HepG2 (cell line): ENCODE data around the gene NLE1. TPM values are rescaled to one million over a fixed set of nuclear protein-coding genes. Genes with fewer than 3 reads are reported as not detected.

ENCODE experiments used
- ATAC-seq: fragments of 200-7000 bp; cut with Tn5 transposase; 3 replicates; pipeline ENCODE4 v1.9.1; 2020; ENCODE audit warnings: mild to moderate bottlenecking, moderate library complexity
- BruUV-seq: library from RNA; stranded (reverse); fragments of 400-500 nt; replicated peaks from 2 replicates; lab custom pipeline; 2021; lab: Mats Ljungman, UMichigan
- CTCF ChIA-PET: fragments of 300-600 bp; formaldehyde crosslinking; extraction: SDS; loops from one replicate; lab custom pipeline; 2021; ENCODE audit warnings: low total read pairs, inconsistent platforms, low intra/inter-chr PET ratio; lab: Yijun Ruan, JAX
- POLR2A ChIA-PET: fragments of 350-600 bp; sonication (Branson Sonifier 250); formaldehyde crosslinking; loops from one replicate; lab custom pipeline; 2020; ENCODE audit warnings: antibody characterized with exemption, inconsistent platforms; lab: Yijun Ruan, JAX
- DNase-seq: peaks from one replicate; pipeline ENCODE4 v3.0.0-alpha.2; 2015; ENCODE audit warnings: low spot score
- FAIRE-seq: peaks from 3 replicates; lab custom pipeline; 2011; peaks lifted over from hg19 to GRCh38; lab: Jason Lieb, UNC
- H2AFZ ChIP-seq: one replicate; pipeline ENCODE4 v1.6.1; 2011; ENCODE audit warnings: low read length, inconsistent platforms
- H3K27ac ChIP-seq: fragments of 300-600 bp; 3 replicates; pipeline ENCODE4 v1.8.0; 2011; ENCODE audit warnings: mixed run types, mild to moderate bottlenecking, mixed read lengths, low read length, inconsistent platforms; ENCODE audit not compliant: insufficient read depth; ENCODE audit errors: extremely low read length
- H3K27me3 ChIP-seq, 2 experiments: fragments of 200-600 bp in 1 of 2; 2 replicates in 1 of 2; 3 replicates in 1 of 2; pipeline versions ENCODE4 v1.6.0 to v1.8.0; 2011; ENCODE audit warnings: low read length in 2 of 2, mild to moderate bottlenecking in 2 of 2, moderate library complexity in 2 of 2, inconsistent platforms in 1 of 2; ENCODE audit not compliant: insufficient read depth in 2 of 2, control insufficient read depth in 1 of 2
- H3K36me3 ChIP-seq, 2 experiments: fragments of 200-600 bp in 1 of 2; replicated peaks in 1 of 2; 2 replicates in 1 of 2; 3 replicates in 1 of 2; pipeline versions ENCODE4 v1.5.1 to v1.8.0; 2011; ENCODE audit warnings: low read length in 2 of 2, inconsistent platforms in 1 of 2; ENCODE audit not compliant: insufficient read depth in 2 of 2, control insufficient read depth in 1 of 2
- H3K4me1 ChIP-seq: 2 replicates; pipeline ENCODE4 v1.5.1; 2012; ENCODE audit warnings: low read length, inconsistent platforms; ENCODE audit not compliant: insufficient read depth
- H3K4me2 ChIP-seq: 2 replicates; pipeline ENCODE4 v1.6.0; 2011; ENCODE audit warnings: low read depth, low read length, inconsistent platforms
- H3K4me3 ChIP-seq, 3 experiments: fragments of 200-600 bp in 1 of 3; sonication (generic), shearing (Covaris generic) in 1 of 3; replicated peaks in 1 of 3; 2 replicates each; pipeline ENCODE4 v1.5.1; 2011 to 2016; ENCODE audit warnings: low read length in 3 of 3, inconsistent platforms in 2 of 3, low read depth in 2 of 3, mild to moderate bottlenecking in 2 of 3, control low read depth in 1 of 3, mixed read lengths in 1 of 3; ENCODE audit not compliant: insufficient read depth in 1 of 3
- H3K79me2 ChIP-seq: one replicate; pipeline ENCODE4 v1.6.1; 2011; ENCODE audit warnings: low read length, inconsistent platforms; ENCODE audit not compliant: insufficient read depth
- H3K9ac ChIP-seq: 2 replicates; pipeline ENCODE4 v1.6.0; 2011; ENCODE audit warnings: mild to moderate bottlenecking, low read depth, low read length, inconsistent platforms; ENCODE audit not compliant: insufficient read depth
- H3K9me3 ChIP-seq: 2 replicates; pipeline ENCODE4 v1.5.1; 2012; ENCODE audit warnings: mild to moderate bottlenecking, low read length
- H4K20me1 ChIP-seq: 2 replicates; pipeline ENCODE4 v1.6.0; 2011; ENCODE audit warnings: inconsistent platforms, mild to moderate bottlenecking, low read length, moderate library complexity; ENCODE audit not compliant: insufficient read depth
- CBX5 ChIP-seq: sonication (generic); formaldehyde crosslinking; IDR thresholded peaks from 2 replicates; pipeline ENCODE4 v1.4.0; 2020; ENCODE audit warnings: missing genetic modification reagents, borderline replicate concordance
- DMTF1 ChIP-seq: sonication (generic); formaldehyde crosslinking; IDR thresholded peaks from 2 replicates; pipeline ENCODE4 v1.4.0; 2020; ENCODE audit warnings: mild to moderate bottlenecking, missing genetic modification reagents
- E2F1 ChIP-seq: sonication (generic); formaldehyde crosslinking; IDR thresholded peaks from 2 replicates; pipeline ENCODE4 v1.5.0; 2020; ENCODE audit warnings: missing genetic modification reagents
- HMG20A ChIP-seq: IDR thresholded peaks from 2 replicates; pipeline ENCODE4 v1.6.1; 2016; ENCODE audit warnings: borderline replicate concordance
- HNRNPL ChIP-seq: fragments of 200-400 bp; formaldehyde crosslinking; IDR thresholded peaks from 2 replicates; pipeline ENCODE4 v1.6.1; 2017; ENCODE audit warnings: mild to moderate bottlenecking, low read depth, low read length
- NCOA5 ChIP-seq: sonication (generic); formaldehyde crosslinking; IDR thresholded peaks from 2 replicates; pipeline ENCODE4 v1.4.0; 2020; ENCODE audit warnings: missing genetic modification reagents
- POLR2G ChIP-seq: fragments of 200-400 bp; formaldehyde crosslinking; IDR thresholded peaks from 2 replicates; pipeline ENCODE4 v1.6.1; 2018; ENCODE audit warnings: mild to moderate bottlenecking, low read depth, low read length, moderate library complexity
- PREB ChIP-seq: sonication (generic); formaldehyde crosslinking; IDR thresholded peaks from 2 replicates; pipeline ENCODE4 v1.4.0; 2020; ENCODE audit warnings: missing genetic modification reagents
- TOE1 ChIP-seq: sonication (generic); formaldehyde crosslinking; IDR thresholded peaks from 2 replicates; pipeline ENCODE4 v1.4.0; 2020; ENCODE audit warnings: mild to moderate bottlenecking, missing genetic modification reagents
- TOPORS ChIP-seq: sonication (generic); formaldehyde crosslinking; IDR thresholded peaks from 2 replicates; pipeline ENCODE4 v1.8.0; 2023; ENCODE audit warnings: mild to moderate bottlenecking, missing genetic modification reagents
- ZBTB21 ChIP-seq: sonication (generic); formaldehyde crosslinking; IDR thresholded peaks from 2 replicates; pipeline ENCODE4 v1.4.0; 2020; ENCODE audit warnings: missing genetic modification reagents
- ZFP41 ChIP-seq: sonication (generic); formaldehyde crosslinking; IDR thresholded peaks from 2 replicates; pipeline ENCODE4 v1.4.0; 2020; ENCODE audit warnings: mild to moderate bottlenecking, missing genetic modification reagents, borderline replicate concordance
- ZNF136 ChIP-seq: sonication (generic); formaldehyde crosslinking; IDR thresholded peaks from 2 replicates; pipeline ENCODE4 v1.8.1; 2022; ENCODE audit warnings: low read depth, mild to moderate bottlenecking, moderate library complexity, missing genetic modification reagents
- ZNF24 ChIP-seq: fragments of 450-650 bp; IDR thresholded peaks from 2 replicates; pipeline ENCODE4 v1.6.1; 2017; ENCODE audit warnings: antibody characterized with exemption, mild to moderate bottlenecking
- ZNF263 ChIP-seq: sonication (generic); formaldehyde crosslinking; IDR thresholded peaks from 2 replicates; pipeline ENCODE4 v1.4.0; 2020; ENCODE audit warnings: missing genetic modification reagents
- ZNF484 ChIP-seq: sonication (generic); formaldehyde crosslinking; IDR thresholded peaks from 2 replicates; pipeline ENCODE4 v1.5.1; 2020; ENCODE audit warnings: mild to moderate bottlenecking, low read depth, missing genetic modification reagents, borderline replicate concordance
- ZNF530 ChIP-seq: sonication (generic); formaldehyde crosslinking; IDR thresholded peaks from 2 replicates; pipeline ENCODE4 v1.5.0; 2020; ENCODE audit warnings: low read depth, mild to moderate bottlenecking, missing genetic modification reagents
- ZNF607 ChIP-seq: sonication (generic); formaldehyde crosslinking; IDR thresholded peaks from 2 replicates; pipeline ENCODE4 v1.5.1; 2020; ENCODE audit warnings: missing genetic modification reagents, mild to moderate bottlenecking, borderline replicate concordance
- ZNF850 ChIP-seq: sonication (generic); formaldehyde crosslinking; conservative IDR thresholded peaks from 2 replicates; pipeline ENCODE4 v1.9.0; 2021; ENCODE audit warnings: mild to moderate bottlenecking, missing genetic modification reagents
- WGBS: methylation state at CpG from one replicate; pipeline ENCODE4 v1.1.6; 2017; ENCODE audit warnings: low lambda C conversion rate; 5-methylcytosine and 5-hydroxymethylcytosine counted together
- in situ Hi-C: cut with HindIII; loops from 2 replicates; pipeline ENCODE4 v1.10.0; 2017; ENCODE audit warnings: low pct_unique_long_range_greater_than_20kb; ENCODE audit not compliant: extremely low pct_ligation_motif_present
- intact Hi-C: fragments of 100-400 bp; cut with micrococcal nuclease; formaldehyde crosslinking; loops from one replicate; pipeline ENCODE4 v1.10.0; 2022; ENCODE audit not compliant: unreplicated experiment
- polyA plus RNA-seq, 8 experiments: library from polyadenylated mRNA; depleted of rRNA in 3 of 8; stranded (reverse) in 7 of 8; unstranded in 1 of 8; fragments of >200 nt; fragmentation: Illumina TruSeq in 4 of 8; extraction: Trizol in 4 of 8; gene quantifications; 2 replicates each; pipeline versions ENCODE4 v1.2.1 to v1.2.3, GENCODE V29; 2011 to 2016; ENCODE audit warnings: low read depth in 4 of 8, missing spikeins in 1 of 8, mixed read lengths in 1 of 8; ENCODE audit not compliant: insufficient read depth in 1 of 8
- total RNA-seq, 5 experiments: library from RNA; depleted of rRNA; stranded (reverse); fragments of >200 nt; fragmentation: Illumina TruSeq; extraction: Trizol; gene quantifications; 2 replicates each; pipeline ENCODE4 v1.2.3, GENCODE V29; 2016; ENCODE audit warnings: low read depth in 1 of 5

The NLE1 gene
- total and polyA plus RNA-seq, 2 of the 13 experiments (the other 11 are each of a cell fraction or from before 2014, with no cell fraction given): 20.3 to 34.5 TPM

- Histone ChIP-seq H2AFZ (no peak overlapping the region), H3K4me2 (no peak overlapping the region), H3K9ac (no peak overlapping the region), H3K36me3 (no peaks in the 10 kb centered on the region), H3K4me1 (no peaks in the 10 kb centered on the region), H3K27ac (no peak overlapping the region), H3K27me3 (no peaks in the 10 kb centered on the region; a peak in 2 of 5 replicates), H3K79me2 (no peaks in the 10 kb centered on the region), H3K4me3 (no peak overlapping the region), H4K20me1 (no peaks in the 10 kb centered on the region), H3K9me3 (no peaks in the 10 kb centered on the region)
- ChIA-PET POLR2A (no interaction called here), CTCF (no interaction called here)
- ATAC-seq (no peak), DNase-seq (no peak), FAIRE-seq (no peak)
- BruUV-seq: no TSS peak
- WGBS: 0% methylated on average over 2 of the region's 6 CpGs
- intact Hi-C loops (no loop called here), in situ Hi-C loops (no loop called here)
- no peak for TF ChIP-seq ZNF24
- no peak for TF ChIP-seq ZNF850 (CRISPR knock-in tag)
- no peak for TF ChIP-seq ZNF136 (CRISPR knock-in tag)
- no peak for TF ChIP-seq NCOA5 (CRISPR knock-in tag)
- no peak for TF ChIP-seq ZBTB21 (CRISPR knock-in tag)
- TF ChIP-seq HMG20A: no peak
- no peak for TF ChIP-seq HNRNPL
- no peak for TF ChIP-seq CBX5 (CRISPR knock-in tag)
- no peak for TF ChIP-seq POLR2G
- no peak for TF ChIP-seq ZNF484
- no peak for TF ChIP-seq PREB
- no peak for TF ChIP-seq TOPORS (CRISPR knock-in tag)
- TF ChIP-seq E2F1 (CRISPR knock-in tag): no peak
- no peak for TF ChIP-seq ZFP41 (CRISPR knock-in tag)
- no peak for TF ChIP-seq DMTF1 (CRISPR knock-in tag)
- TF ChIP-seq ZNF607: no peak
- no peak for TF ChIP-seq ZNF263
- TF ChIP-seq ZNF530 (CRISPR knock-in tag): no peak
- TF ChIP-seq TOE1 (CRISPR knock-in tag): no peak
Observed at GRCh38 chr17:35183332-35183731, 41.2 kb upstream of the NLE1 start.
